BJ (cell line): ENCODE data around the gene LARP4B. TPM values are rescaled to one million over a fixed set of nuclear protein-coding genes. Genes with fewer than 3 reads are reported as not detected.

Source experiments
- CTCF ChIA-PET: fragments of 350-600 bp; formaldehyde crosslinking; extraction: SDS; loops from one replicate; lab custom pipeline; 2021; ENCODE audit warnings: antibody characterized with exemption, inconsistent platforms; lab: Yijun Ruan, JAX
- POLR2A ChIA-PET: fragments of 300-600 bp; sonication (Branson Sonifier 250); formaldehyde crosslinking; extraction: SDS; loops from one replicate; lab custom pipeline; 2021; ENCODE audit warnings: antibody characterized with exemption; lab: Charles Lee
- DNase-seq: peaks from one replicate; pipeline ENCODE4 v3.0.0-alpha.2; 2011; ENCODE audit warnings: low read depth
- H3K27me3 ChIP-seq: 2 replicates; pipeline ENCODE4 v1.6.0; 2011; ENCODE audit warnings: low read length; ENCODE audit not compliant: control insufficient read depth, insufficient read depth
- H3K36me3 ChIP-seq: 2 replicates; pipeline ENCODE4 v1.5.1; 2011; ENCODE audit warnings: low read length; ENCODE audit not compliant: control insufficient read depth, insufficient read depth
- H3K4me3 ChIP-seq: 2 replicates; pipeline ENCODE4 v1.5.1; 2011; ENCODE audit warnings: low read depth, mild to moderate bottlenecking, control low read depth, low read length
- CTCF ChIP-seq: IDR thresholded peaks from 2 replicates; pipeline ENCODE4 v1.5.1; 2011; ENCODE audit warnings: low read depth, mild to moderate bottlenecking, control low read depth, inconsistent platforms, low read length, moderate library complexity; ENCODE audit not compliant: insufficient read depth
- polyA plus RNA-seq: library from polyadenylated mRNA; depleted of rRNA; stranded (reverse); fragments of >200 nt; gene quantifications from 2 replicates; pipeline ENCODE4 v1.2.3, GENCODE V29; 2011

LARP4B gene
- polyA plus RNA-seq, 1 experiment, result 38.4 TPM

GRCh38 chr10:824497-824896 lies 107.0 kb downstream of the LARP4B start:
- peaks cover 42% of the 10 kb centered on the region for H3K36me3 ChIP-seq
- ChIA-PET POLR2A (no interaction called here), CTCF (no interaction called here)
- DNase-seq, result no peak
- H3K27me3 ChIP-seq, result no peaks in the 10 kb centered on the region
- TF ChIP-seq CTCF, result no peak
- no peak overlapping the region for H3K4me3 ChIP-seq

GRCh38 chr10:822661-823367 lies 108.7 kb downstream of the LARP4B start:
- POLR2A ChIA-PET, result no interaction called here
- H3K4me3 ChIP-seq, result no peak overlapping the region
- TF ChIP-seq CTCF, result no peak
- peaks cover 38% of the 10 kb centered on the region for H3K36me3 ChIP-seq
- no peaks in the 10 kb centered on the region for H3K27me3 ChIP-seq
- CTCF ChIA-PET, result no interaction called here
- no peak for DNase-seq

GRCh38 chr10:822197-822596 lies 109.3 kb downstream of the LARP4B start:
- CTCF ChIA-PET, result no interaction called here

GRCh38 chr10:821322-821721 lies 110.2 kb downstream of the LARP4B start:
- no peak for TF ChIP-seq CTCF
- Histone ChIP-seq H3K36me3 (peaks cover 45% of the 10 kb centered on the region), H3K4me3 (no peak overlapping the region), H3K27me3 (no peaks in the 10 kb centered on the region)
- peak; percentile 9 for DNase-seq
- POLR2A ChIA-PET, result no interaction called here
- CTCF ChIA-PET, result no interaction called here

More at GRCh38 chr10:822197-822596, 109.3 kb downstream of the LARP4B start:
- TF ChIP-seq CTCF, result no peak
- DNase-seq, result no peak
- no peak overlapping the region for H3K4me3 ChIP-seq
- H3K27me3 ChIP-seq, result no peaks in the 10 kb centered on the region
- H3K36me3 ChIP-seq, result peaks cover 39% of the 10 kb centered on the region
- POLR2A ChIA-PET, result no interaction called here

GRCh38 chr10:819816-820215 lies 111.7 kb downstream of the LARP4B start:
- Histone ChIP-seq H3K27me3 (no peaks in the 10 kb centered on the region), H3K4me3 (no peak overlapping the region), H3K36me3 (peaks cover 55% of the 10 kb centered on the region)
- no peak for TF ChIP-seq CTCF
- CTCF ChIA-PET, result no interaction called here
- DNase-seq, result no peak
- POLR2A ChIA-PET, result no interaction called here
